Endothelial cell of umbilical vein (primary cell): ENCODE data around the gene SPTBN5. TPM values are rescaled to one million over a fixed set of nuclear protein-coding genes. Genes with fewer than 3 reads are reported as not detected.

Experiments
- BruUV-seq: library from RNA; stranded (reverse); fragments of 400-500 nt; replicated peaks from 2 replicates; lab custom pipeline; 2021; lab: Mats Ljungman, UMichigan
- CTCF ChIA-PET: fragments of 300-600, 350-600 bp; sonication (Branson Sonifier 250); formaldehyde crosslinking; loops from one replicate; lab custom pipeline; 2021; ENCODE audit warnings: antibody characterized with exemption, inconsistent platforms; lab: Charles Lee
- POLR2A ChIA-PET: fragments of 300-600, 350-600 bp; sonication (Branson Sonifier 250); formaldehyde crosslinking; loops from one replicate; lab custom pipeline; 2021; ENCODE audit warnings: antibody characterized with exemption, inconsistent platforms; lab: Charles Lee
- DNase-seq: peaks from one replicate; pipeline ENCODE4 v3.0.0-alpha.2; 2011; ENCODE audit warnings: low read depth, low spot score
- FAIRE-seq: peaks from 2 replicates; lab custom pipeline; 2011; peaks lifted over from hg19 to GRCh38; lab: Jason Lieb, UNC
- H2AFZ ChIP-seq: 2 replicates; pipeline ENCODE4 v1.6.0; 2012; ENCODE audit warnings: low read depth, low read length, control low read depth, inconsistent platforms
- H3K27ac ChIP-seq: 2 replicates; pipeline ENCODE4 v1.5.1; 2011; ENCODE audit warnings: low read depth, mild to moderate bottlenecking, control low read depth, low read length, moderate library complexity; ENCODE audit not compliant: insufficient read depth
- H3K27me3 ChIP-seq, 2 experiments: 2 replicates each; pipeline versions ENCODE4 v1.6.0 to v1.6.1; 2011; ENCODE audit warnings: low read length in 2 of 2, mixed read lengths in 1 of 2; ENCODE audit not compliant: control insufficient read depth in 2 of 2, insufficient read depth in 2 of 2
- H3K36me3 ChIP-seq, 2 experiments: 2 replicates in 1 of 2; 3 replicates in 1 of 2; pipeline ENCODE4 v1.5.1; 2011; ENCODE audit warnings: low read length in 2 of 2, mild to moderate bottlenecking in 1 of 2, moderate library complexity in 1 of 2; ENCODE audit not compliant: control insufficient read depth in 2 of 2, insufficient read depth in 2 of 2; ENCODE audit errors: extremely low read depth in 1 of 2
- H3K4me1 ChIP-seq: 3 replicates; pipeline ENCODE4 v1.5.1; 2011; ENCODE audit warnings: mild to moderate bottlenecking, low read length; ENCODE audit not compliant: control insufficient read depth, insufficient read depth; ENCODE audit errors: extremely low read depth
- H3K4me2 ChIP-seq: 2 replicates; pipeline ENCODE4 v1.6.1; 2011; ENCODE audit warnings: low read length, control low read depth, mixed read lengths; ENCODE audit not compliant: insufficient read depth
- H3K4me3 ChIP-seq, 3 experiments: fragments of 200-600 bp in 1 of 3; sonication (generic), shearing (Covaris generic) in 1 of 3; replicated peaks in 1 of 3; 2 replicates each; pipeline ENCODE4 v1.5.1; 2011 to 2016; ENCODE audit warnings: control low read depth in 3 of 3, low read length in 3 of 3, mild to moderate bottlenecking in 2 of 3, inconsistent platforms in 1 of 3, low read depth in 1 of 3, moderate library complexity in 1 of 3; ENCODE audit not compliant: insufficient read depth in 1 of 3
- H3K79me2 ChIP-seq: 2 replicates; pipeline ENCODE4 v1.6.0; 2012; ENCODE audit warnings: low read length, inconsistent platforms; ENCODE audit not compliant: control insufficient read depth, insufficient read depth
- H3K9ac ChIP-seq: replicated peaks from 2 replicates; pipeline ENCODE3; 2011; ENCODE audit warnings: low read length, control low read depth; ENCODE audit not compliant: insufficient read depth; ENCODE audit errors: extremely low read depth
- H3K9me1 ChIP-seq: replicated peaks from 3 replicates; pipeline ENCODE4 v1.6.0; 2011; ENCODE audit warnings: mild to moderate bottlenecking, low read length; ENCODE audit not compliant: control insufficient read depth, insufficient read depth; ENCODE audit errors: extremely low read depth
- H3K9me3 ChIP-seq: replicated peaks from 2 replicates; pipeline ENCODE4 v1.5.1; 2012; ENCODE audit warnings: low read length, inconsistent platforms; ENCODE audit not compliant: control insufficient read depth, insufficient read depth
- H4K20me1 ChIP-seq: replicated peaks from 2 replicates; pipeline ENCODE3; 2011; ENCODE audit warnings: mild to moderate bottlenecking, low read length; ENCODE audit not compliant: control insufficient read depth, insufficient read depth; ENCODE audit errors: extremely low read depth
- EZH2 ChIP-seq: IDR thresholded peaks from 2 replicates; pipeline ENCODE4 v1.6.1; 2012; ENCODE audit warnings: borderline replicate concordance, low read depth, mild to moderate bottlenecking, moderate library complexity, low read length, inconsistent platforms; ENCODE audit not compliant: severe bottlenecking
- FOS ChIP-seq: IDR thresholded peaks from 2 replicates; pipeline ENCODE4 v1.6.1; 2011; ENCODE audit warnings: mild to moderate bottlenecking, low read length, moderate library complexity, borderline replicate concordance; ENCODE audit not compliant: insufficient read depth
- GATA2 ChIP-seq: IDR thresholded peaks from 2 replicates; pipeline ENCODE4 v1.7.0; 2011; ENCODE audit warnings: low read depth, mild to moderate bottlenecking, moderate library complexity, mixed read lengths, low read length; ENCODE audit not compliant: insufficient read length, insufficient read depth
- JUN ChIP-seq: IDR thresholded peaks from 2 replicates; pipeline ENCODE4 v1.6.1; 2011; ENCODE audit warnings: borderline replicate concordance, low read depth; ENCODE audit not compliant: insufficient read length, insufficient read depth
- MYC ChIP-seq: IDR thresholded peaks from one replicate; pipeline ENCODE4 v1.6.1; 2011; ENCODE audit warnings: mild to moderate bottlenecking, low read depth, low read length
- POLR2A ChIP-seq: IDR thresholded peaks from 2 replicates; pipeline ENCODE4 v1.6.1; 2012; ENCODE audit warnings: low read depth, mild to moderate bottlenecking, control low read depth, low read length
- POLR2AphosphoS5 ChIP-seq: IDR thresholded peaks from 2 replicates; pipeline ENCODE4 v1.6.1; 2012; ENCODE audit warnings: low read depth, mild to moderate bottlenecking, control low read depth, low read length, moderate library complexity; ENCODE audit not compliant: insufficient read depth
- dilution Hi-C: fragments of 300-500 bp; cut with MboI; formaldehyde crosslinking; loops from one replicate; pipeline ENCODE4 v1.15.0; 2019; ENCODE audit warnings: low sequenced_read_pairs; ENCODE audit not compliant: extremely low pct_ligation_motif_present
- intact Hi-C: fragments of 100-400 bp; cut with micrococcal nuclease; formaldehyde crosslinking; loops from one replicate; pipeline ENCODE4 v1.10.0; 2022
- polyA plus RNA-seq, 4 experiments: library from polyadenylated mRNA; depleted of rRNA in 3 of 4; stranded (reverse) in 3 of 4; unstranded in 1 of 4; fragments of >200 nt; gene quantifications; 2 replicates each; pipeline versions ENCODE4 v1.2.1 to v1.2.3, GENCODE V29; 2011 to 2012; ENCODE audit warnings: missing spikeins in 1 of 4
- total RNA-seq: library from RNA; stranded (reverse); gene quantifications from 2 replicates; pipeline ENCODE4 v1.2.3, GENCODE V29; 2021
- TF ChIP-seq, protein P1 (sequence below): IDR thresholded peaks from 2 replicates; pipeline ENCODE4 v1.6.1; 2011; ENCODE audit not compliant: insufficient read depth, insufficient read length
- TF ChIP-seq, protein P2 (sequence below), 2 donors: IDR thresholded peaks; 1 replicate in 1 of 2; 2 replicates in 1 of 2; pipeline ENCODE4 v1.5.1; 2011; ENCODE audit warnings: low read length in 2 of 2, mild to moderate bottlenecking in 2 of 2, moderate library complexity in 2 of 2, control low read depth in 1 of 2, inconsistent platforms in 1 of 2, low read depth in 1 of 2; ENCODE audit not compliant: insufficient read depth in 1 of 2; ENCODE audit errors: extremely low read depth in 1 of 2

The SPTBN5 gene
- total and polyA plus RNA-seq, 2 donors (not counting 3 experiments of a cell fraction or from before 2014, with no cell fraction given), result 12.0 to 19.0 TPM

DNA sequence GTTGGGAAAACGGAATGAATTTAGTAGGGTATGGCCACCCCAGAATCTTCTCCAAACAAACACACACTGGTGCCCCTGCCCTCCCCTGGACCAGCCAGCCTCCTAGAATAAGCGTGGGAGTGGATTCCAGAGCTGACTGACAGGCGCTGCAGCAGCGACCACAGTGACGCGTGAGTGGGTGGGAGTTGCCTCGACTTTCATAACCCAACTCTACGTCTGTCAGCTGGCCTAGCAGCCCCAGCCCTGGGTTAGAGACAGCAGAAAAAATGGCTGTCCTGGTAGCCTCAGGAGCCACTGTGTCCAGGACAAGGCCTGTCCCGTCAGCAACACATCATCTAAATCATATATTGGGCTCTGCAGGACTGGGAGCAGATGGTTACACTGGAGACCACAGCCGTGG lies 45.2 kb downstream of the SPTBN5 start:
- dilution Hi-C loops, result no loop called here
- no peaks in the 10 kb centered on the region for H3K4me1 ChIP-seq
- H3K79me2 ChIP-seq, result no peaks in the 10 kb centered on the region
- no TSS peak for BruUV-seq
- no peaks in the 10 kb centered on the region for H3K9me1 ChIP-seq
- FAIRE-seq (no peak), DNase-seq (no peak)
- no peak overlapping the region for H3K4me3 ChIP-seq
- ChIA-PET POLR2A (no interaction called here), CTCF (interaction anchor here (0.9 kb wide), 1 partner anchor 56 kb away, joined by 3 read pairs; no protein-coding TSS in a partner anchor)
- no peak overlapping the region for H3K27ac ChIP-seq
- no peak overlapping the region for H3K9ac ChIP-seq
- H2AFZ ChIP-seq, result no peak overlapping the region
- peaks cover 6 to 38% of the 10 kb centered on the region in 2 experiments for H3K36me3 ChIP-seq
- no peaks in the 10 kb centered on the region for H3K27me3 ChIP-seq
- H3K4me2 ChIP-seq, result no peak overlapping the region
- intact Hi-C loops, result no loop called here
- TF ChIP-seq GATA2, result no peak
- TF ChIP-seq, protein P1, sequence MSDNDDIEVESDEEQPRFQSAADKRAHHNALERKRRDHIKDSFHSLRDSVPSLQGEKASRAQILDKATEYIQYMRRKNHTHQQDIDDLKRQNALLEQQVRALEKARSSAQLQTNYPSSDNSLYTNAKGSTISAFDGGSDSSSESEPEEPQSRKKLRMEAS, result no peak
- no peak for TF ChIP-seq FOS
- TF ChIP-seq JUN, result no peak
- TF ChIP-seq, protein P2, sequence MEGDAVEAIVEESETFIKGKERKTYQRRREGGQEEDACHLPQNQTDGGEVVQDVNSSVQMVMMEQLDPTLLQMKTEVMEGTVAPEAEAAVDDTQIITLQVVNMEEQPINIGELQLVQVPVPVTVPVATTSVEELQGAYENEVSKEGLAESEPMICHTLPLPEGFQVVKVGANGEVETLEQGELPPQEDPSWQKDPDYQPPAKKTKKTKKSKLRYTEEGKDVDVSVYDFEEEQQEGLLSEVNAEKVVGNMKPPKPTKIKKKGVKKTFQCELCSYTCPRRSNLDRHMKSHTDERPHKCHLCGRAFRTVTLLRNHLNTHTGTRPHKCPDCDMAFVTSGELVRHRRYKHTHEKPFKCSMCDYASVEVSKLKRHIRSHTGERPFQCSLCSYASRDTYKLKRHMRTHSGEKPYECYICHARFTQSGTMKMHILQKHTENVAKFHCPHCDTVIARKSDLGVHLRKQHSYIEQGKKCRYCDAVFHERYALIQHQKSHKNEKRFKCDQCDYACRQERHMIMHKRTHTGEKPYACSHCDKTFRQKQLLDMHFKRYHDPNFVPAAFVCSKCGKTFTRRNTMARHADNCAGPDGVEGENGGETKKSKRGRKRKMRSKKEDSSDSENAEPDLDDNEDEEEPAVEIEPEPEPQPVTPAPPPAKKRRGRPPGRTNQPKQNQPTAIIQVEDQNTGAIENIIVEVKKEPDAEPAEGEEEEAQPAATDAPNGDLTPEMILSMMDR (IDR thresholded peaks at IDR 0.05; ENCODE audit: extremely low read depth in 1 of 2, insufficient read depth in 1 of 2, low read depth in 1 of 2, low read length in 2 of 2), result no peak
- no peaks in the 10 kb centered on the region for H3K9me3 ChIP-seq
- H4K20me1 ChIP-seq, result no peaks in the 10 kb centered on the region

DNA sequence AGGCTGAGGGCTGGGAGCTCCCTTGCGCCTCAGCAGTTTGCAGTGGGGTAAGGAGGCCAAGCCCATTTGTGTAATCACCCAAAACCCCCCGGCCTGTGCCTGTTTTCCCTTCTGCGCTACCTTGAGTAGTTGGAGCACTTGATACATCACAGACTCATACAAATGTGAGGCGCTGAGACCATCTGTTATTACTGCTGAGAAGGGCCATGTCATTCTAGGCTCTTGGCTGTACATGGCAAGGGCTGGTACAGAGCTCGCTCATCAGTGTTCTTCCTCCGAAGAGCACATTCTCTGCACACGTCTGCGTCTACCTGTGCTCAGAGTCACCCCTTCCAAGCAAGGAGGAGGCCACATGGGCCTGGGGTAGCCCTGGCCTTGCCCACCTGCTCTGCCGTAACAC lies 45.9 kb downstream of the SPTBN5 start:
- CTCF ChIA-PET, result no interaction called here

More for the DNA sequence above, 45.9 kb downstream of the SPTBN5 start:
- peaks cover 6 to 34% of the 10 kb centered on the region in 2 experiments for H3K36me3 ChIP-seq
- H3K9me1 ChIP-seq, result no peaks in the 10 kb centered on the region
- H3K4me1 ChIP-seq, result no peaks in the 10 kb centered on the region
- no peaks in the 10 kb centered on the region for H3K79me2 ChIP-seq
- no peak for TF ChIP-seq POLR2AphosphoS5
- no peak for TF ChIP-seq EZH2
- TF ChIP-seq GATA2, result no peak
- TF ChIP-seq, protein P2 (IDR thresholded peaks at IDR 0.05; ENCODE audit: extremely low read depth in 1 of 2, insufficient read depth in 1 of 2, low read depth in 1 of 2, low read length in 2 of 2), result no peak
- TF ChIP-seq MYC, result no peak
- no peak for TF ChIP-seq POLR2A
- no peak for TF ChIP-seq FOS
- TF ChIP-seq JUN, result no peak
- TF ChIP-seq, protein P1, result no peak
- H3K9me3 ChIP-seq, result no peaks in the 10 kb centered on the region
- no peak overlapping the region for H3K4me2 ChIP-seq
- no peak overlapping the region for H3K4me3 ChIP-seq
- intact Hi-C loops (no loop called here), dilution Hi-C loops (no loop called here)
- H4K20me1 ChIP-seq, result no peaks in the 10 kb centered on the region
- no peak for FAIRE-seq
- no peaks in the 10 kb centered on the region for H3K27me3 ChIP-seq
- no peak overlapping the region for H2AFZ ChIP-seq
- H3K27ac ChIP-seq, result no peak overlapping the region
- TSS peak; percentile 85 for BruUV-seq
- POLR2A ChIA-PET, result no interaction called here
- H3K9ac ChIP-seq, result no peak overlapping the region
- DNase-seq, result no peak
